SK-N-SH (cell line): ENCODE data around the gene OTOP3. TPM values are rescaled to one million over a fixed set of nuclear protein-coding genes. Genes with fewer than 3 reads are reported as not detected.
A peak's percentile ranks its signal among the peaks of the same experiment; 100 is the strongest.

Experiments
- CHD2 ChIP-seq: fragments of 150-350 bp; IDR thresholded peaks from 2 replicates; pipeline ENCODE4 v1.6.1; 2018; ENCODE audit warnings: low read length; ENCODE audit not compliant: partially characterized antibody
- FOXM1 ChIP-seq: IDR thresholded peaks from 2 replicates; pipeline ENCODE4 v1.4.0; 2012; ENCODE audit warnings: low read depth, mild to moderate bottlenecking
- GABPA ChIP-seq: IDR thresholded peaks from 2 replicates; pipeline ENCODE4 v1.4.0; 2012; ENCODE audit warnings: low read depth, mild to moderate bottlenecking
- GATA2 ChIP-seq: sonication (generic); formaldehyde crosslinking; IDR thresholded peaks from 2 replicates; pipeline ENCODE4 v1.5.0; 2020; ENCODE audit warnings: mild to moderate bottlenecking, missing genetic modification reagents
- MEF2A ChIP-seq: IDR thresholded peaks from 2 replicates; pipeline ENCODE4 v1.4.0; 2012; ENCODE audit warnings: low read depth, borderline replicate concordance
- POLR2AphosphoS5 ChIP-seq: IDR thresholded peaks from 2 replicates; pipeline ENCODE4 v1.6.1; 2012; ENCODE audit warnings: low read depth, low read length
- RCOR1 ChIP-seq: fragments of 150-350 bp; IDR thresholded peaks from 2 replicates; pipeline ENCODE4 v1.6.1; 2017; ENCODE audit warnings: antibody characterized with exemption, low read length
- RFX5 ChIP-seq: IDR thresholded peaks from 2 replicates; pipeline ENCODE4 v1.6.1; 2012; ENCODE audit warnings: mild to moderate bottlenecking, improper control_type of control experiment, low read length
- SIN3A ChIP-seq: IDR thresholded peaks from 2 replicates; pipeline ENCODE4 v1.6.1; 2012; ENCODE audit warnings: low read depth, mild to moderate bottlenecking, low read length, moderate library complexity, borderline replicate concordance
- YY1 ChIP-seq: IDR thresholded peaks from 2 replicates; pipeline ENCODE4 v1.4.0; 2012; ENCODE audit warnings: low read depth, mild to moderate bottlenecking
- polyA plus RNA-seq, 3 experiments: library from polyadenylated mRNA; depleted of rRNA; stranded (reverse); fragments of >200 nt; gene quantifications; 2 replicates each; pipeline ENCODE4 v1.2.3, GENCODE V29; 2012
- TF ChIP-seq, protein P1 (sequence below): IDR thresholded peaks from 2 replicates; pipeline ENCODE4; 2012
- TF ChIP-seq, protein P2 (sequence below): IDR thresholded peaks from 2 replicates; pipeline ENCODE4 v1.4.0; 2012; ENCODE audit warnings: low read depth, borderline replicate concordance
- TF ChIP-seq, protein P3 (sequence below): IDR thresholded peaks from 2 replicates; pipeline ENCODE4 v1.6.1; 2012; ENCODE audit warnings: mild to moderate bottlenecking, low read depth, low read length, moderate library complexity
- TF ChIP-seq, protein P4 (sequence below): fragments of 150-350 bp; IDR thresholded peaks from 2 replicates; pipeline ENCODE4 v1.6.1; 2017; ENCODE audit warnings: antibody characterized with exemption, low read length, low read depth, borderline replicate concordance

The OTOP3 gene
- polyA plus RNA-seq, 1 of the 3 experiments (the other 2 are of a cell fraction) = not detected

DNA sequence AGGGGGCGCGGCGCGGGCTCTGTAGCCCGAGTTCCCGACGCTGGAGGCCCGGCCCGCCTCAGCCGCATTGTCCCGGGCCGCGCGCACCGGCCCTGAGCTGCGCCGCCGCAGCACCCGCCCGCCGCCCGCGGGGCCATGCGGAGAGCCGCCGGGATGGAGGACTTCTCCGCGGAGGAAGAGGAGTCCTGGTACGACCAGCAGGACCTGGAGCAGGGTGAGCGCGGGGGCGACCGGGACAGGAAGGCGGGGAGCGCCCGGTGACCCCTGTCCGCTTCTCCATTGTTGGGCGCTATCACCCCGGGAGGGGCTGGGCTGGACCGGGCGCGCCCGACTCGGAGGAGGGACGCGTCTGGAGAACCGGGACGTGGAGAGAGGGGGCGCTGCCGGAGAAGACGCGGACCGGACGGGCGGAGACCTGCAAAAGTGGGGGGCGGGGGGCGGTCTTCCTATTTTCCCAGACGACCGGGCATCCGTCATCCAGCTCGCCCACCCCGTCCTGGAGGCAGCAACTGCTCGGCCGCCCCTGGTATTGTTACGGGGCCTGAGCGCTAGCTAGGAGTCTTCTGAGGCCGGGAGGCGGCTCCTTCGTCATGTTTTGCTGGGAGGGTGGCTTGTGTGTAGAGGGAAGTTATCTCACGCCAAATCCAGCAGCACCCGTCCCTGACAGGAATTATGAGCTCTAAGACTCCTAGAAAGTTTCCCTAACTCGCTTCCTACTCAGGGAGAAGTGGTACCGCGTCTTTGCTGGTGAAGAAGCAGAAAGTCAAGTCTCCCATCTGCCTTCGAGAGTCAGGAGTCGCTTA, 52.4 kb downstream of the OTOP3 start (continued):
- TF ChIP-seq GABPA = peak; percentile 35; the same call in 1 of the 2 replicates
- TF ChIP-seq RCOR1 = no peak
- TF ChIP-seq SIN3A = peak; percentile 46; the same call in 1 of the 2 replicates
- TF ChIP-seq YY1 = 0 out of 2 replicates have a peak, but pooled peaks have one; percentile 45
- TF ChIP-seq RFX5 = no peak
- no peak for TF ChIP-seq GATA2
- no peak for TF ChIP-seq CHD2
- TF ChIP-seq, protein P1, sequence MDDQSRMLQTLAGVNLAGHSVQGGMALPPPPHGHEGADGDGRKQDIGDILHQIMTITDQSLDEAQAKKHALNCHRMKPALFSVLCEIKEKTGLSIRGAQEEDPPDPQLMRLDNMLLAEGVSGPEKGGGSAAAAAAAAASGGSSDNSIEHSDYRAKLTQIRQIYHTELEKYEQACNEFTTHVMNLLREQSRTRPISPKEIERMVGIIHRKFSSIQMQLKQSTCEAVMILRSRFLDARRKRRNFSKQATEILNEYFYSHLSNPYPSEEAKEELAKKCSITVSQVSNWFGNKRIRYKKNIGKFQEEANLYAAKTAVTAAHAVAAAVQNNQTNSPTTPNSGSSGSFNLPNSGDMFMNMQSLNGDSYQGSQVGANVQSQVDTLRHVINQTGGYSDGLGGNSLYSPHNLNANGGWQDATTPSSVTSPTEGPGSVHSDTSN = no peak
- TF ChIP-seq FOXM1 = no peak
- TF ChIP-seq, protein P2, sequence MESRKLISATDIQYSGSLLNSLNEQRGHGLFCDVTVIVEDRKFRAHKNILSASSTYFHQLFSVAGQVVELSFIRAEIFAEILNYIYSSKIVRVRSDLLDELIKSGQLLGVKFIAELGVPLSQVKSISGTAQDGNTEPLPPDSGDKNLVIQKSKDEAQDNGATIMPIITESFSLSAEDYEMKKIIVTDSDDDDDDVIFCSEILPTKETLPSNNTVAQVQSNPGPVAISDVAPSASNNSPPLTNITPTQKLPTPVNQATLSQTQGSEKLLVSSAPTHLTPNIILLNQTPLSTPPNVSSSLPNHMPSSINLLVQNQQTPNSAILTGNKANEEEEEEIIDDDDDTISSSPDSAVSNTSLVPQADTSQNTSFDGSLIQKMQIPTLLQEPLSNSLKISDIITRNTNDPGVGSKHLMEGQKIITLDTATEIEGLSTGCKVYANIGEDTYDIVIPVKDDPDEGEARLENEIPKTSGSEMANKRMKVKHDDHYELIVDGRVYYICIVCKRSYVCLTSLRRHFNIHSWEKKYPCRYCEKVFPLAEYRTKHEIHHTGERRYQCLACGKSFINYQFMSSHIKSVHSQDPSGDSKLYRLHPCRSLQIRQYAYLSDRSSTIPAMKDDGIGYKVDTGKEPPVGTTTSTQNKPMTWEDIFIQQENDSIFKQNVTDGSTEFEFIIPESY = no peak
- TF ChIP-seq POLR2AphosphoS5 = peak; percentile 47; the same call in 1 of the 2 replicates
- no peak for TF ChIP-seq MEF2A
- TF ChIP-seq, protein P3, sequence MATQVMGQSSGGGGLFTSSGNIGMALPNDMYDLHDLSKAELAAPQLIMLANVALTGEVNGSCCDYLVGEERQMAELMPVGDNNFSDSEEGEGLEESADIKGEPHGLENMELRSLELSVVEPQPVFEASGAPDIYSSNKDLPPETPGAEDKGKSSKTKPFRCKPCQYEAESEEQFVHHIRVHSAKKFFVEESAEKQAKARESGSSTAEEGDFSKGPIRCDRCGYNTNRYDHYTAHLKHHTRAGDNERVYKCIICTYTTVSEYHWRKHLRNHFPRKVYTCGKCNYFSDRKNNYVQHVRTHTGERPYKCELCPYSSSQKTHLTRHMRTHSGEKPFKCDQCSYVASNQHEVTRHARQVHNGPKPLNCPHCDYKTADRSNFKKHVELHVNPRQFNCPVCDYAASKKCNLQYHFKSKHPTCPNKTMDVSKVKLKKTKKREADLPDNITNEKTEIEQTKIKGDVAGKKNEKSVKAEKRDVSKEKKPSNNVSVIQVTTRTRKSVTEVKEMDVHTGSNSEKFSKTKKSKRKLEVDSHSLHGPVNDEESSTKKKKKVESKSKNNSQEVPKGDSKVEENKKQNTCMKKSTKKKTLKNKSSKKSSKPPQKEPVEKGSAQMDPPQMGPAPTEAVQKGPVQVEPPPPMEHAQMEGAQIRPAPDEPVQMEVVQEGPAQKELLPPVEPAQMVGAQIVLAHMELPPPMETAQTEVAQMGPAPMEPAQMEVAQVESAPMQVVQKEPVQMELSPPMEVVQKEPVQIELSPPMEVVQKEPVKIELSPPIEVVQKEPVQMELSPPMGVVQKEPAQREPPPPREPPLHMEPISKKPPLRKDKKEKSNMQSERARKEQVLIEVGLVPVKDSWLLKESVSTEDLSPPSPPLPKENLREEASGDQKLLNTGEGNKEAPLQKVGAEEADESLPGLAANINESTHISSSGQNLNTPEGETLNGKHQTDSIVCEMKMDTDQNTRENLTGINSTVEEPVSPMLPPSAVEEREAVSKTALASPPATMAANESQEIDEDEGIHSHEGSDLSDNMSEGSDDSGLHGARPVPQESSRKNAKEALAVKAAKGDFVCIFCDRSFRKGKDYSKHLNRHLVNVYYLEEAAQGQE = no peak
- TF ChIP-seq, protein P4, sequence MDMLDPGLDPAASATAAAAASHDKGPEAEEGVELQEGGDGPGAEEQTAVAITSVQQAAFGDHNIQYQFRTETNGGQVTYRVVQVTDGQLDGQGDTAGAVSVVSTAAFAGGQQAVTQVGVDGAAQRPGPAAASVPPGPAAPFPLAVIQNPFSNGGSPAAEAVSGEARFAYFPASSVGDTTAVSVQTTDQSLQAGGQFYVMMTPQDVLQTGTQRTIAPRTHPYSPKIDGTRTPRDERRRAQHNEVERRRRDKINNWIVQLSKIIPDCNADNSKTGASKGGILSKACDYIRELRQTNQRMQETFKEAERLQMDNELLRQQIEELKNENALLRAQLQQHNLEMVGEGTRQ = no peak
